Measurements from ENCODE around the gene HENMT1.

HENMT1 gene

GRCh38 chr1:108628665-108629064, 32.2 kb downstream of the HENMT1 start:
- DNase-seq (ENCODE audit: low read depth in 2 of 2, low spot score in 1 of 2), result no peak

DNA sequence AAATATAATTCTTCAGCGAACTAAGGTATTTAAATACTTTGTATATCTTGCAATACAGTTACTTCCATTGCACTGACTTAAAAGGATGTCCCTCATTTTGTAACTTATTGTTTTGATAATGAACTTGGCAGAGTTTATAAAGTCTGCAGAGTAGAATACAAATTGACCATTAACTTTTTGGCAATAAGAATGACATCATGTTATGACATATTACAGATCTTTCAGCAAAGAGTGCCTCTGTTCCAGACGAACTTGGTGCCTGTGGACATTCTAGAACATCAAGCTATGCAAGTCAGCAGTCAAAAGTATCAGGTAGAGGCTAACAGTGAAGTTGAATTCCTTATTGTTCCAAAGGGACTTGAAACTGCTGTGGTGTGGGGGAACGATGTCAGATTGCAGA, 32.9 kb downstream of the HENMT1 start:
- DNase-seq (ENCODE audit: low read depth in 2 of 2, low spot score in 1 of 2), result no peak

- no peak for DNase-seq (ENCODE audit: low read depth in 2 of 2, low spot score in 1 of 2)
Observed at GRCh38 chr1:108627256-108627655, 33.6 kb downstream of the HENMT1 start.

GRCh38 chr1:108624069-108624468, 36.8 kb downstream of the HENMT1 start:
- DNase-seq (ENCODE audit: low read depth in 2 of 2, low spot score in 1 of 2), result no peak

DNA sequence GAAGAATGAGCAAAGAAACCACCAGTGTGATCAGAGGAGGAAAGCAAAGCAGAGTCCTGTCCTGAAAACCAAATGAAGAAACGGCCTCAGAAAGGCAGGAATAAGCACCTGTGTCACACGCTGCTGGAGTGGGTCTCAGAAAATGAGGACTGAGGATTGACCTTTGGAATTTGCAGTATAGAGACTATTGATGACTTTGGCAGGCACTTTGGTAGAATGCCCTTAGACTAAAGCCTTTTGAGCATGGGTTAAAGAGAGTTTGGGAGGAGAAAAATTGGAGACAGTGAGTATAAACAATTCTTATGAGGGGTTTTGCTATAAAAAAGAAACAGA, 43.2 kb downstream of the HENMT1 start:
- no peak for DNase-seq (ENCODE audit: low read depth in 2 of 2, low spot score in 1 of 2)

GRCh38 chr1:108617008-108617723, 43.7 kb downstream of the HENMT1 start:
- DNase-seq (ENCODE audit: low read depth in 2 of 2, low spot score in 1 of 2), result no peak

GRCh38 chr1:108615544-108615943, 45.3 kb downstream of the HENMT1 start:
- no peak for DNase-seq (ENCODE audit: low read depth in 2 of 2, low spot score in 1 of 2)

DNA sequence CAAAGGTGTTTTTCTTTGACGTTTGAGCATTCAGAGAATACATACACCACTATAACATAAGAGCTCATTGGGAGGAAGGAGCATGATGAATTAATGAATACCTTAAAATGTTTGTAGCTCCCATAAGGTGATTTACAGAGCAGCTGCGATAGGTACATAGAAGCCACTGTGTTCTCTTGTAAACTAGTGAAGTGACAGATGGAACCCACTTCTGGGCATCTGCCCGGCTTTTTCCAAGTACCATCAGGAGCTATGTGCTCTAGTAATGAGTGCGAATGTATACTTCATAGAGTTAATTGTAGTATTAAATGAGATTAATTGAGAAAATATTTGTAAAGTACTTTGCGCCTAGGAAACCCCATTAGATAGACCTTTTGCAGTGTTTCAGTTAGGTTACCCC, 48.4 kb downstream of the HENMT1 start:
- no peak for DNase-seq (ENCODE audit: low read depth in 2 of 2, low spot score in 1 of 2)

GRCh38 chr1:108611984-108612383, 48.9 kb downstream of the HENMT1 start:
- DNase-seq (ENCODE audit: low read depth in 2 of 2, low spot score in 1 of 2), result no peak

DNA sequence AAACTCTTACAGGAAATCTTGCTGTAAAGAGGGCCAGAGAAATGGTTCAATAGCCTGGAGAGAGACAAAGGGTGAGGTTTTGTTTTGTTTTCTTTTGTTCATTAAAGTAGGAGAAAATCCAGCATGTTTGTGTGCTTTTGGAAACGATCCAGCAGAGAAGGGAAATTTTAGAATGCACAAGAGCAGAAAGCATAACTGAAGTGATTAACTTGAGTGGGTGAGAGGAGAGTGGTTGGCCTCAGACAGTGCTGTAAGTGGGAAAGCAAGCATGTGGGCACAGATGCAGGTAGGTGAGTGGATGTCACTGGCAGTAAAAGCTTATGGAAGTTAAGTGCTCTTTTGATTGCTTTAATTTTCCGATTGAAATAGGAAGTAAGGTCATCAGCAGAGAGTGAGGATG, 50.8 kb downstream of the HENMT1 start:
- no peak for DNase-seq (ENCODE audit: low read depth in 2 of 2, low spot score in 1 of 2)

GRCh38 chr1:108609483-108610049, 51.3 kb downstream of the HENMT1 start:
- DNase-seq (ENCODE audit: low read depth in 2 of 2, low spot score in 1 of 2), result no peak

DNA sequence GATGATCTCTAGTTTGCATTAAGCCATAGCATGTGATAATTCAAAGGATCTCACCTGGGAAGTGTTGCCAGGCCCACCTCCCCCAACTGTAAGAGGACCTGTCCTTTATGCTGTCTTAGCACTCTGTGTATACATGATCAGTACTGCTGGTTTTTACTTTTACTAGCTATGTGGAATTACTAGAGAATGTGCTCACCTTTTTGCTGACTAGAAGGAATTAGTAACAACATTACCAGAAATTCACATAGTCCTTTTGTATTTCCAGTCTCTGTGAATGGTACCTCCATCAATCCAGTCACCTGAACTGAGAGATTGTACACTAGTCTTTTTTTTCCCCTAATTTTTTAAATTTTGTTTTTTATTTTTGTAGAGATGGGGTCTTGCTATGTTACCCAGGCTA, 54.4 kb downstream of the HENMT1 start:
- DNase-seq (ENCODE audit: low read depth in 2 of 2, low spot score in 1 of 2), result no peak

- no peak for DNase-seq (ENCODE audit: low read depth in 2 of 2, low spot score in 1 of 2)
Observed at GRCh38 chr1:108605633-108606032, 55.3 kb downstream of the HENMT1 start.

DNA sequence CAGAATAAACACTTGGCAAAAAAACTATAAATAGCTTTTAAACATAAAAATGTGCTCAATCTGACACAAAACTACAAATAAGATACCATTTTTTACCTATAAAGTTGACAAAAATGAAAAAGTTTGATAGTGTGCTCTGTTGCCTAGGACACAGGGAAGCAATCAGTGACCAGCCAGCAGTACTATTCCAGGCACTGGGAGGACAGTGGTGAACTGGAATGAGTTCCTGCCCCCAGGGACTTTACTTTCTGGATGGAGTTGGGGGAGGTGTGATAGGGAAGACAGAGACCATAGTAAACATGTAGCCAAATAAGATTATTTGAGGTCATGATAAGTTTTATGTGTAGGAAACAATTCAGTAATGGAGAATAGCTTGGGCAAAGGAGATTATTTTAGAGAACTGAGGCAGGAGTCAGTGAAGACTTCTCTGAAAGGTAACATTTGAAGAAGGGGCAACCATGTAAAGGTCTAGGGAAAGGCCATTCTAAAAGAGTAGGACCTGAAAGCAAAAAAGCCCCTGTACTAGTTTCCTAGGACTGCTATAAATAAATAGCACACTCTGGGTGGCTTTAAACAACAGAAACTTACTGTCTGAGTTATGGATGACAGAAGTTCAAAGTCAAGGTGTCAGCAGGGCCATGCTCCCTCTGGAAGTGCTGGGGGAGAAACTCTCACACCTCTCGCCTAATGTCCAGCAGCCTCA, 59.0 kb downstream of the HENMT1 start:
- no peak for DNase-seq (ENCODE audit: low read depth in 2 of 2, low spot score in 1 of 2)

DNA sequence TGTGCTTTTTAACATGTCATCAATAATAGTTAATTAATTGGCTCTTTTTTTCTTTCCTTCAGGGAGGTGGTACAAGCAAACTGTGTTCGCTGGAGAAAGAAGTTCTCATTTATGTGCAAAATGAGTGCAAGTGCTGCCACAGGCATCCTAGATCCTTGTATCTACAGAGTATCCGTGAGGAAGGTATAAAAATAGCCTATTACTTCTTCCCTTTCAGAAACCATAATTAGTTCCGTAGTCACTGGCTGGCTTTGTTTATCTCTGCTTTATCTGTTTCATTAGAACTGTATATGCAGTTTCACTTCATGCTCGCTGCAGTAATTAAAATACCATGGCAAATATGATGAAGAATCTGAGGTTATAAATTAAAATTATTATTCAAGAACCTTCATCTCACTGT, 60.4 kb downstream of the HENMT1 start:
- DNase-seq (ENCODE audit: low read depth in 2 of 2, low spot score in 1 of 2), result no peak

DNA sequence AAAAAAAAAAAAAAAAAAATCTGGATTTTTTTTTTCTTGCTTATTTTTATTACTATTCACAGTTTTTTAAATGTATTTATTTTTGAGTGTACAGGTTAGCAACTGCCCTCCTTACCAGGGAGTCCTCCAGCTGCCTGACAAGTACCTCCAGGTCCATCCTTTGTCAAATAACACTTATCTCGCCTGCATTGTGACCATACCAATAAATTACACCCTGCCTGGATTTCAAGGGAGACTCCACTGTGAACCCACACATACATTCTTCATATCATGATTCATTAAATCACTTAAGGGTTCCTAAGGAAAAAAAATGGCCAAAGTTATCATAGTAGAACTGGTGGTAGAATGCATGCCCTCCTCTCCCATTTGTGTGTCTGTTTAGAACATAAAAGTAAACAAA, 62.6 kb downstream of the HENMT1 start:
- no peak for DNase-seq (ENCODE audit: low read depth in 2 of 2, low spot score in 1 of 2)
